Middle frontal gyrus (tissue), 1 donor: ENCODE measurements around the gene PIM3.
"Not testable (repeated sequence)": the region's sequence is repeated elsewhere in the genome, so short reads cannot be mapped to it uniquely, and the experiment has no call there.

ENCODE experiments used
- DNase-seq: peaks from one replicate; pipeline ENCODE4 v3.0.0-alpha.2; 2015; ENCODE audit warnings: low spot score; ENCODE audit errors: extremely low spot score

Gene PIM3

DNA sequence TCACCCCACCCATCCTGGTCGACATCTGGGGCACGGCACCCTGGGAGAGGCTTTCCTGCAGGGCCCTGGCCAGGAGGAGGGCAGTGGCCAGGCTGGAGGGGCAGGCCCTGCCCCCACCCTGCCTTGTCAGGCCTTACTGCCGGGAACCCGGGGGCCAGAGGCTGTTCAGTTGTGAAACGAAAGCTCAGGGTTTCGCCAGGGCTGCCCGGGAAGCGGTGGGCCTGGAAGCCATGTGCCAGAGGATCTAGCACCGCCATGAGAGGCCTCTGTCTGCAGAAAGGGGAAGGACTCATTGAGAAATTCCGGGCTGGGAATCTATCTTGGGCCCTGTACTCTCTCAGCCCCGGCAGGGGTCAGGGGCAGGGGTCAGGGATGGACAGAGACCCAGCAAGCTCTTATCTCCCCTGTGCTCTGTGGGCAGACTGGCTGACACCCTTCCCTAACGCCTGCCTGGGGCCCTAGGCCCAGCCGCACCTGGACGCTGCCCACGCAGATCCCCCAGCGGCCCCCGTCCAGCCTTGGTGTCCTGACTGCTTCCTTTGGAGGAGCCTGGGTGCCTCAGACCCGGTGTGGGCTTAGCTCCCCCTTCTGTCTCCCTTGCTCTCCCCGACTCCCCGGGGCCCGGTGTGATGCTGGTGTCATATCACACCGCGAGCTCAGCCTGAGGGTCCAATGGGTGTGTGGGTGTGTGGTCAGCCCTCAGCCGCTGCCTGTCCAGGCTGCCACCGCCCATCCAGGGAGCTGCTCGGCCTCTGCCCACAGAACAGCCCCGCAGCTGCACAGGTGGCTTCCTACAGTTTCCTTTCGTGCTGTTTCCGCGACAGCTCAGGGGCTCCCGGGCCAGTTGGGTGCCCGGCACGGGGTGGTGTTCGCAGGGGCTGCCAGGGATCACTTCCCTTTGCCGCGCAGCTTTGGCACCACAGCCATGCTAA, 6.5 kb downstream of the PIM3 start:
- DNase-seq: no peak

DNA sequence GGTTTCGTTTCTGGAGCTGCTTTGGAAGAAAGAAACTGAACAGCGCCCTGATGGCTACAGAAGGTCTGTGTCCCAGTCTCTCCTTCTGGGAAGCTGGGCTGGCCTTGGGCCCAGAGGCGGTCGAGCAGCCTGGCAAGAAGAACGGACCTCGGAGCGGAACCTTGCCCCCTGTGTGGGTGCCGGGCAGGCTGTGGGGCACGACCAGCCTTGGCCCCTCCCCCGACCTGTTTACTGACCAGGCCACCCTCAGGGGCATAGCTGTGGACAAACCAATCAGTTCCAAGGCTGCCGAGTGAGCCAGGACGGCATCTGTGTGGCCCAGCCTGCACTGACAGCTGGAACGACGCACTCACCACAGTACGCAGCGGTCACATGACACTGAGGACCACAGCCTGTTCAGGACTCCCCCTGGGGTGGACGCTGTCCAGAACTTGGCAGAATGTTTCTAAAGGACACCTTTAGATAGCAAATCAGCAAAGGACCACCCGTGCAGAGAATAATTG, 7.2 kb downstream of the PIM3 start:
- no peak for DNase-seq

DNA sequence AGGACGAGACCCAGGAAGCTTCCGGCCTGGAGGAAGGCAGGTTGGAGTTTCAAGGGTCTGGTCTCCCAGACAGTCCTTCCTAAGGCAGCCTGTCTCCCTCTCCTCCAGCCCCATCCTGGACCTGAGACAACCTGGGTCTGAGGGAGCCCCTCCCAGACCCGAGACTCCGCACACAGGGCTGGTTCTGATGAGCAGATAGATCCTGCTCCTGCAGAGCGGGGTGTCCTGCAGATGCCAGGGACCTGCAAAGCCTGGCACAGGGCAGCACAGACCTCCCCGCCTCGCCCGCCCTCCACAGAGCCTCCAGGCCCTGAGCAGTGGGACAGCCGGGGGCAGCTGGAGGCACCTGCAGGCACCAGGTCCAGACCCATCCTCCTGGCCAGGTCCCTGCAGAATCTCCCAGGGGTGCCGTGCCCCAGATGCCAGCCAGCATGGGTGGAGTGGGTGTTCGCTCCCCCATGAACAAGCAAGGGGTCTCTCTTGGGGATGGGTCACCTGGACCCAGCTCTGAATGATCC, 7.8 kb downstream of the PIM3 start:
- no peak for DNase-seq

DNA sequence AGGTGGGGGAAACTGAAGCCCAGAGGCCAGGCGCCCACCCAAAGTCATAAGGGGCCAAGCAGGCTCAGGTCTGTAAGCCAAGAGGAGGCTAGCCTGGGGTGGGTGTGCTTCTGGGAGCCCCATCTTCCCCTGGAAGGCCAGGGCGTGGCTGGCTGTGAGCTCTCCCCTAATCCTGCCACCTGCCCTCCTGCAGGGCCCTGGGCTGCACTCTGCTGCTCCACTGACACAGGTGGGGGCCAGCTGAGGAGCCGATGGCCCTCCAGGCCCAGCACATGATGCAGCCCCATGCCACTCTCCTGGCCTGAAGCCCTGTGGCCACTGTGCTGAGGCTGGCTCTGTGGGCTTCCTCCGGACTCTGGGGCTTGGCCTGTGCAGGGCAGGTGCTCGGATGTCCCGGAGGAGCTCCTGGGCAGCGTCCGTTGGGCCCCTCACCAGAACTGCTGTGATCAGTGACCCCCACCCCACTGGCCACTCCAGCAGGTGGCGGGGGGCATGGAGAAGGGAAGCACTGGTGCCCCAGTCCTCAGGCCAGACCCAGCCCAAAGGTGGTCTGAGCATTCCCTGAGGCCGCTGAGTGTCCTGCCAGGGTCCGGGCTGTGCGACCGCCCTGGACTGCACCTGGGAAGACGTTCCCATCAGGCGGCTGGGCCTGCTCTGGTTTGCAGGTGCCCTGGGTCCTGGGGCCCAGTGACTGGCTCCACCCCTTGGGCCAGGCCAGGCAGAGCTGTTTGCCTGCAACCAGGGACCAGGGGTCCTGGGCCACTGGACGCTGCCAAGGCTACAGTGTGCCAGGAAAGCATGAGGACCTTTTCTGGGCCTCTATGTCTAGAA, 8.5 kb downstream of the PIM3 start:
- no peak for DNase-seq

DNA sequence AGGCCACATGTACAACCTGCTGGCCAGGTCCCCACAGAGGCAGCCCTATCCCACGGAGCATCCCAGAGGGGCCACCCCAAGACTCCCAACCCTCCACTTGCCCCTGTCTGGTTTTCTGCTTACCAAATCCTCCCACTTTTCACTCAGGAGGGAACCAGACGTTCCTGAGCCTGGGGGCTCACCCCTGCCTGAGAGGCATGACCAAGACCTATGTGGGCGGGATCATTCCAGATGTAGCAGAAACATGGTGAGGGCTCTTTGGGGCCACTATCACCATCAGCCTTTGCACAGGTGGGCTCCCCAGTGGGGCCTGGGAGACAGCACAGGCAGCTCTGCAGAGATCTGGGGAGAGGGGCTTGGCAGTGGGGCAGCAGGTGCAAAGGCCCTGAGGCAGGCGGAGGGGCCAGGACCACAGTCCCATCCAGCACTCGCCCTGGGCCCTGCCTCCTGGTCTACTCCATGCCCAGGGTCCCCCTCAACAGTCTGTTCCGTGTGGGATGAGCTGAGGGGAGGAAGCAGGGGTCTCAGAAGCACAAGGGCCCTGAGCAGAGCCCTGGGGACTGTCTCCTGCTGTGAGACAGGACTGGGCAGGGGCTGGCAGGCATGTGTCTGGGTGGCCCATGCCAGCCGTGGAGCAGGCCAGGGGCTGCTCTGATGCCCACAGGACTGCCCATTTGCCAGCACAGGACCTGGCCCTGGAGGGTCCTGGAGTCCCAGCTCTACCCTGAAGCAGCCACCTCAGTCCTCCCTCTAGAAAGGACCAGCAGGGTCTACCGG, 9.4 kb downstream of the PIM3 start:
- no peak for DNase-seq

DNA sequence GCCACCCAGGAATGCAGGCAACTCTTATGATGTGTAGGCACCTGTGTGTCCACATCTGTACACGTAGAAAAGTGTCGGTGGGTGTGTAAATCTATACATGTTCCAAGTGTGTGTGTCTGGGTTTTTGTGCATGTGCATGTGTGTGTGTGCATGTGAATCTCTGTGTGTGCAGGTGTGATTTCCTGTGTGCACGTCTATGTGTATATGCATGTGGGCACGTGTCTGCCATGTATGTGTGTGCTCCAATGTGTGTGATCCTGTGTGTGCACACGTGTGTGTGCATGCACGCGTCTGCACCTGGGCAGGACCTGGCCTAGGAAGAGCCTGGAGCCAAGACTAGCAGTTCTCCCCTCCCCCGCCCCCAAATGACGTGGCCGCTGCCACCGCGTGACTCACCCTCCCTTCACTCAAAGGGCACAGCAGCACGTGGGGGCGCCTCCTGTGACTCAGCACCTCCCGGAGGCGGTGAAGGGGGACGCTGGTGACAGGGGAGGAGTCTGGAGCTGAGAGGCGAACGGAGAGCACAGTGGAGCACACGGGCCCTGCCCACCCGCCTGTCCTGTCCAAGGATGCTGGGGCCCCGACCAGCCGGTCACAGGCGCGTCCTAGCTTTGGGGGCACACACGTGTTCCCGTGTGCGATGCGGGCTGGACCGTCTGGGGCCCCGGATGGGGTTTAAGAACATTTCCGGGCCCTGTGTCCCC, 10.1 kb downstream of the PIM3 start:
- DNase-seq: peak; percentile 81

DNA sequence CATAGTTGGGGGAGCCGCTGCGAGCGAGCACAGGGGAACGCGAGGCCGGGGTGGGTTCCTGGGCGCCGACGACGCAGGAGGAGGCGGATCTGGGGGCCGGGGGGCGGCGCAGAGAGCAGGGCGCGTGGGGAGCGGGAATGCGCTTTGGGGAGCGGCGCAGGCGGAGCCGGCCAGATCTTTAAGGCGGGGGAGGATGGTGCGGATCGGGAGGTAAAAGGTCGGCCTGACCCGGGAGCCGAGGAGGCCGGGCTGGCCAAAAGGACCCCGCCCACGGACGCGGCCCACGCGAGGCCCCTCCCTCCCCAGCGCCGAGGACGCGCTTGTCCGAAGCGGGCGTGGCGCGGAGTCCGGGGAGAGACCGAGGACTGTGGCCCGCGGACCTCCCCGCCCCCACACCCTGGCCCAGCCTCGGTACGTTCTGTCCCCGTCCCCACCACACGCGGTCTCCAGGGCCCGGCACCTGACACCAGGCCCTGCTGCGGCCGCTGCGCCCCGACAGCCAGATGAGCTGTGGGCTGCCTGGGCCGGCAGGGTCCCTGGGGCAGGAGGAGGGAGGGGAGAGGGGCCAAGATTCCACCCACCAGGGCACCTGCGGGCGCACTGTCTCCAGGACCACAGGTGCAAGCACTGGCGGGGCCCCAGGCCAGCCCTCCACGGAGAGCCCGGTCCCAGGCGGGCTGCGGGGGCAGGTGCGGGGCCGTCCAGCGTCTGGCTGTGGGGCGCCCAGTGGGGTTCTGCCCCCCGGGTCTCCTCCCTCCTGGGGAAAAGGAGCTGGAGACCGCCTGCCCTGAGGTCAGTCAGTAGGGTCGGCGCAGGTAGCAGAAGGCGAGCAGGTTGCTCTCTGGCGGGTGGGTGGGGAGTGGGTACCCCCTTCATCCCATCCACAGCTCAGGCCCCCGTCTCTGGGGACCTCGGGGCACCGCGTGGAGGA, 10.9 kb downstream of the PIM3 start:
- DNase-seq: no peak

DNA sequence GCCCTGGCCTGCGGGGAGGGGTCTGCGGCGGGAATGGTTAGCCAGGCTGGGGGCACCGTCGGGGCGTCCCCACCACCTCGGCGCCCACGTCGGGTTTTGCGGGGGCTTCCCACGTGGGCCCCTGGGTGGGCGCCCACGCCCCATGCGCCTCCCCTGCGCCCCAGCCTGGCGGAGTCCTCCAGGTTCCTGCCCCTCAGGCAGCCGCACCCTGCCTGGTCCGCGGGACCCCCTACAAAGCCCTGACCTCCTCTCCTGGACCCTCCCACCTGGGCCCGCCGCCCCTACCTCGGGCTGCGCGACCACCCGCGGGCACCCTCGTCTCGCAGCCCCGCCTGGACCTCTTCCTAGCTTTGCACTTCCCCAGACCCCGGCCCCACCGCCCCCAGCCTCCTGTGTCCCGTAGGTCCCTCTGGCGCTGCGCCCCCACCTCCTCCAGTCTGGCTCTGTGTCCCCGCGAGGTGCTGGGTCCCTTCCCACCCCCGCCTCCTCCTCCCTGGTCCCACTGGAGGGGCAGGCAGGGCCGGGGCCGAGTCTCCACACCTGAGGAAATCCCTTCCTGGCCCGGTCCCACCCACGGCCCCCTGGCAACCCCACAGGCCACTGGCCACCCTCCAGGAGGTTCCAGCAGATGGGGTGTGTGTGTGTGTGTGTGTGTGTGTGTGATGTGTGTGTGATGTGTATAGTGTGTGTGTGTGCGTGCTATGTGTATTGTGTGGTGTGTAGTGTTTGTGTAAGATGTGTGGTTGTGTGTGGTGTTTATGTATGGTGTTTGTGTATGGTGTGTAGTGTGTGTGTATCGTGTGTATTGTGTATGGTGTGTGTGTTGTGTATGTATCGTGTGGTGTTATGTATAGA, 11.8 kb downstream of the PIM3 start:
- DNase-seq: no peak

DNA sequence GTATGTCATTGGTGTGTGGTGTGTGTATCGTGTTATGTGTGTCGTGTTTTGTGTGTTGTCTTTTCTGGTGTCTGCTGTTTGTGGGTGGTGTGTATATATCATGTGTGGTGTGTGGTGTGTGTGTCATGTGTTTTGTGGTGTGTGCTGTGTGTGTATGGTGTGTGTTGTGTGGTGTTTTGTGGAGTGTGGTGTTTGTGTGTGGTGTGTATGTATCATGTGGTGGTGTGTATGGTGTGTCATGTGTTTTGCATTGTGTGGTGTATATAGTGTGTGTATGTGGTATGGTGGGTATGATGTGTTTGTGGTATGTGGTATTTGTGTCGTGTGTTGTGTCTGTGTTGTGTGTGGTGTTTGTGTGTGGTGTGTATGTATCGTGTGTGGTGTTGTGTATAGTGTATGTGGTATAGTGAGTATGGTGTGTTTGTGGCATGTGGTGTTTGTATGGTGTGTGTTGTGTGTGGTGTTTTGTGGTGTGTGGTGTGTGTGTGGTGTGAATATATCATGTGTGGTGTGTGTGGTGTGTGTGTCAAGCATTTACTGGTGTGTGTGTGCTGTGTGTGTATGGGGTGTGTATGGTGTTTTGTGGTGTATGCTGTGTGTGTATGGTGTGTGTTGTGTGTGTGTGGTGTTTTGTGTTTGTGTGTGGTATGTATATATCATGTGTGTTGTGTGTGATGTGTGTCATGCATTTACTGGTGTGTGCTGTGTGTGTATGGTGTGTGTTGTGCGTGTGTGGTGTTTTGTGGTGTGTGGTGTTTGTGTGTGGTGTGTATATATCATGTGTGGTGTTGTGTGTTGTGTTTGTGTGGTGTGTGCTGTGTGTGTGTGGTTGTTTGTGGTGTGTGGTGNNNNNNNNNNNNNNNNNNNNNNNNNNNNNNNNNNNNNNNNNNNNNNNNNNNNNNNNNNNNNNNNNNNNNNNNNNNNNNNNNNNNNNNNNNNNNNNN, 12.7 kb downstream of the PIM3 start:
- no peak for DNase-seq

DNA sequence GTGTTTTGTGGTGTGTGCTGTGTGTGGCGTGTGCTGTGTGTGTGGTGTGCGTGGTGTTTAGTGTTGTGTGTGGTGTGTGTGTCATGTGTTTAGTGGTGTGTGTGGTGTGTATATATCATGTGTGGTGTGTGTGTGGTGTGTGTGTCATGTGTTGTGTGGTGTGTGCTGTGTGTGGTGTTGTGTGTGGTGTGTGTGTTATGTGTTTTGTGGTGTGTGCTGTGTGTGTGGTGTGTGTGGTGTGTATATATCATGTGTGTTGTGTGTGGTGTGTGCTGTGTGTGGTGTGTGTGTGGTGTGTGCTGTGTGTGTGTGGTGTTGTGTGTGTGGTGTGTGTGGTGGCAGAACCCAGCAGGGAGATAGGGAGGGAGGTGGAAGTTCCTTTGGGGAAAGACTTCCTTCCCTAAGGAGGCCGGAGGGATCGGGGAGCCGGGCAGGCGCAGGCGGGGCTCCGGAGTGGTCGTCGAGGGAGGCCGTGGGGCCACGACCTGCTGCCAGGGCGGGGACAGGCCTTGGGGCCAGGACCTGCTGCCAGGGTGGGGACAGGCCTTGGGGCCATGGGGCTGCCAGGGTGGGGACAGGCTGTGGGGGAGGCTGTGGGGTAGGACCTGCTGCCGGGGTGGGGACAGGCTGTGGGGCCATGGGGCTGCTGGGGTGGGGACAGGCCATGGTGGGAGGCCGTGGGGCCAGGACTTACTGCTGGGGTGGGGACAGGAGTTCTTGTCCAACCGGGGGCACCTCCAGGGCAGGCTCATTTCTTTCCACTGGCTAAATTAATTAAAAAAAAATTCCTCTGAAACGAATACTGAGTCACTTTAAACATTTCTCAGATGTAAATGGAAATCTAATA, 15.2 kb downstream of the PIM3 start:
- DNase-seq: no peak

DNA sequence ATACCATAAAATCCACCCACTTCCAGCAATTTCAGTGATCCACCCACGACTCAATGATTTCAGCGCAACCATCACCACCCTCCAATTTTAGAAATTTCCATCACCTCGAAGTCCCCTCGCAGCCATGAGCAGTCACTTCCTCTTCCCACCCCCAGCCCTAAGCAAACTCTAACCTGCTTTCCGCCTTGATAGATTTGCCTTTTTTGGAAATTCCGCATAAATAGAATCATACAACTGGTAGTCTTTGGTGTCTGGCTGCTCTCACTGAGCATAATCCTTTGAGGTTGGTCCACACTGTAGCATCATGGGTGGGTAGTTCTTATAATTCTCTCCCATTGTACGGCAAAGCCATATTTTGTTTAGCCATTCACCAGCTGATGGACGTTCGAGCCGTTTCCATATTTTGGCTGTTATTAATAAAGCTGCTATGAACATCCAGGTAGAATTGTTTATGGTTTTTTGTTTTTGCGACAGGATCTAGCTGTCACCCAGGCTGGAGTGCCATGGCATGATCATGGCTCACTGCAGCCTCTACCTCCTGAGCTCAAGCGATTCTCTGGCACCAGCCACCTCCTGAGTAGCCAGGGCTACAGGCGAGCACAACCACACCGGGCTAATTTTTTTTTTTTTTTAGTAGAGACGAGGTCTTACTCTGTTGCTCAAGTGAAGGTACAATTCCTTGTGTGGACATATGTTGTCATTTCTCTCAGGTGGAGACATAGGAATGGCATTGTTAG, 16.0 kb downstream of the PIM3 start:
- no peak for DNase-seq

DNA sequence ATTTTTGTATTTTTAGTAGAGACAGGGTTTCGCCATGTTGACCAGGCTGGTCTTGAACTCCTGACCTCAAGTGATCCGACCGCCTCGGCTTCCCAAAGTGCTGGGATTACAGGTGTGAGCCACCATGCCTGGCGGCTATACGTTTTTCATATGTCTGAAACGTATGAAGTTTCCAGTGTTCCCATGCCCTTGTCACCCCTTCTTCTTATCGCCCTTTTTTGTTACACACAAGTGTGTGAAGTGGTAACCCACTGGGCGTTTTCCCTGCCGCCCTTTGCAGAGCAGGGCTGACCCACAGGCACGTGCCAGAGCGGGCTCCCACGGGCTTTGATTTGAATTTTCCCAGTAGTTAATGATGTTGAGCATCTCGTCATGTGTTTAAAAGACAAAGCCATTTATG, 17.0 kb downstream of the PIM3 start:
- no peak for DNase-seq

DNA sequence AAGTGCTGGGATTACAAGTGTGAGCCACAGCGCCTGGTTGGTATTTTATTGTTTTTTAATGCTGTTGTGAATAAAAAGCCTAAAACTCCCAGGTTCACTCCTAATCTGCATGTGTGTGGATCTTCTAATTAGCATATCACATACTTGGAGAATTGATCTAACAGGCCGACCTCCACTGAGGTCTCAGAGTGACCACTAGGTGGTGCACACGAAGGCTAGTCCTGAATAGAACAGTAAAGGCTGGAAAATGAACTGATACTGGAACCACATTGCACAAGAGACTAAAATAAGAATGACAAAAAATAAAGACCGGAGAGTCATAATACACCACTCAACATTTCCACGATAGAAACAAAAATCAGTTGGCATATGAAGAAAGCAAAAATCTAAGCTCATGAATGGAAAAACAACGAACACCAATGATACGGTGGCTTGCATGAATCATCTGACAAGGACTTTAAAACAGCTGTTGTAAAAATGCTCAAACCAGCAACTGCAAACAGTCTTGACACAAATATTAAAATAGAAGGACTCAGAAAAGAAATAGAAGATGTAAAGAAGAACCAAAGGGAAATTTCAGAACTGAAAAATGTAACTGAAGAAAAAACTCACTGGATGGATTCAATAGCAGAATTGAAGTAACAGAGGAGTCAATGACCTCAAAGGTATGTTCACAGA, 19.2 kb downstream of the PIM3 start:
- no peak for DNase-seq

DNA sequence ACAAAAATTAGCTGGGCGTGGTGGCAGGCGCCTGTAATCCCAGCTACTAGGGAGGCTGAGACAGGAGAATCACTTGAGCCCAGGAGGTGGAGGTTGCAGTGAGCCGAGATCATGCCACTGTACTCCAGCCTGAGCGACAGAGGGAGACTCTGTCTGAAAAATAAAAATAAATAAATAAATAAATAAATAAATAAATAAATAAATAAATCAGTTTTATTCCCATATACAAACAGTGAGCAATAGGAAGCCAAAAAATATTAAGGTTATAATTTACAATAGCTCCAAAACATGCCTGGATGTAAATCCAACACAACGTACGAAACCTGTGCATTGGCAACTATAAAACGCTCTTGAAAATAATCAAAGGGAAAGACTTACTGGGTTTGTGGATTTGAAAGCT, 21.2 kb downstream of the PIM3 start:
- not testable (repeated sequence) for DNase-seq
